ENCODE data around the gene LAMC2. TPM values are rescaled to one million over a fixed set of nuclear protein-coding genes. Genes with fewer than 3 reads are reported as not detected.

LAMC2 gene
- total and polyA plus RNA-seq, 9 donors = 0.47 to 33.7 (median 2.9) TPM

DNA sequence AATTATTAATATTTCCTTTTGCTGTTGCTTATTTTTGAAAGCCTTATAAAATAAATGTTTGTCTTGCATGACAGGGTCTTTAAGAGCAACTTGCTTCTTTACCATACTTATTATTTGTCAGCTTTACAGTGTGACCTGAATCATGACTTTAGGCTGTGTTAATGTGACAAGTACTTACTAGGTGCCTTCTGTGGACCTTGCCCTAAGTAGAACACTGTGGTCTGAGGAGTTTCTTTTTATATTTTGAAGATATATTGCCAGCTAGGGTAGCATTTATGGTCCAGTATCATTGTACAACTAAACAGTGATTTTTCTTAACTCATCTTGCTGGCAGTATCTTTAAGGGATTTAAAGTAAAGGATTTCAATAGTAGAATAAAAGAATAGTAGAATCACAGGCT, 45.4 kb upstream of the LAMC2 start:
- intact Hi-C loops (cut with DNase I) = no loop called here
- TF ChIP-seq, protein P1, sequence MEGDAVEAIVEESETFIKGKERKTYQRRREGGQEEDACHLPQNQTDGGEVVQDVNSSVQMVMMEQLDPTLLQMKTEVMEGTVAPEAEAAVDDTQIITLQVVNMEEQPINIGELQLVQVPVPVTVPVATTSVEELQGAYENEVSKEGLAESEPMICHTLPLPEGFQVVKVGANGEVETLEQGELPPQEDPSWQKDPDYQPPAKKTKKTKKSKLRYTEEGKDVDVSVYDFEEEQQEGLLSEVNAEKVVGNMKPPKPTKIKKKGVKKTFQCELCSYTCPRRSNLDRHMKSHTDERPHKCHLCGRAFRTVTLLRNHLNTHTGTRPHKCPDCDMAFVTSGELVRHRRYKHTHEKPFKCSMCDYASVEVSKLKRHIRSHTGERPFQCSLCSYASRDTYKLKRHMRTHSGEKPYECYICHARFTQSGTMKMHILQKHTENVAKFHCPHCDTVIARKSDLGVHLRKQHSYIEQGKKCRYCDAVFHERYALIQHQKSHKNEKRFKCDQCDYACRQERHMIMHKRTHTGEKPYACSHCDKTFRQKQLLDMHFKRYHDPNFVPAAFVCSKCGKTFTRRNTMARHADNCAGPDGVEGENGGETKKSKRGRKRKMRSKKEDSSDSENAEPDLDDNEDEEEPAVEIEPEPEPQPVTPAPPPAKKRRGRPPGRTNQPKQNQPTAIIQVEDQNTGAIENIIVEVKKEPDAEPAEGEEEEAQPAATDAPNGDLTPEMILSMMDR (IDR thresholded peaks at IDR 0.05) = no peak
- TF ChIP-seq EP300 (IDR thresholded peaks at IDR 0.05) (no peak), POLR2A (IDR thresholded peaks at IDR 0.05) (no peak)
- Histone ChIP-seq H3K27me3 (no peaks in the 10 kb centered on the region), H3K36me3 (no peaks in the 10 kb centered on the region), H3K4me1 (ENCODE audit: insufficient read depth) (peaks cover 3% of the 10 kb centered on the region), H3K4me3 (no peak overlapping the region), H3K27ac (no peak overlapping the region), H3K9me3 (no peaks in the 10 kb centered on the region)
- DNase-seq = no peak

DNA sequence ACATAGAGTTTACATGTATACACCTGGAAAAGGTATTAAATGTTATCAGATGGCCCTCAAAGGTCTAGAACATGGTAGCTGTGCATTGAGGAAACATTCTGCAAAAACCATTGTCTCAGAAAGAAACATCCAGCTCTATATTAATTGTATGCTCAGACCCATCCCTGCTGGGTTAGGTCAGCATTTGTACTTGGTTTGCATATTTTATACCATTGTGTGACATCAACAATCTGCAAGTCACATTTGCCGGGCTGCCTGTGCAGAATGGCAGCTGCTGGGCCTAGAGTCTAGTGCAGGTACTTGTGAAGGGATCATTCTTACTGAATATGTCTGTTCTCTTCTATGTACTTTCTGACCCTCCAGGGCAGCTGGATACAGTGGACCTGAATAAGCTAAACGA, 43.9 kb upstream of the LAMC2 start:
- WGBS, 3 donors = 39 to 60% (median 42%) methylated on average over 2 of the region's 2 CpGs
- Histone ChIP-seq H3K4me3 (no peak overlapping the region), H3K27ac (no peak overlapping the region), H3K36me3 (no peaks in the 10 kb centered on the region), H3K27me3 (no peaks in the 10 kb centered on the region), H3K9me3 (no peaks in the 10 kb centered on the region), H3K4me1 (ENCODE audit: insufficient read depth) (peaks cover 3% of the 10 kb centered on the region)
- DNase-seq = no peak
- intact Hi-C loops (cut with DNase I) = no loop called here
- TF ChIP-seq EP300 (IDR thresholded peaks at IDR 0.05) = no peak
- no peak for TF ChIP-seq POLR2A (IDR thresholded peaks at IDR 0.05)
- TF ChIP-seq, protein P1 (IDR thresholded peaks at IDR 0.05) = no peak

DNA sequence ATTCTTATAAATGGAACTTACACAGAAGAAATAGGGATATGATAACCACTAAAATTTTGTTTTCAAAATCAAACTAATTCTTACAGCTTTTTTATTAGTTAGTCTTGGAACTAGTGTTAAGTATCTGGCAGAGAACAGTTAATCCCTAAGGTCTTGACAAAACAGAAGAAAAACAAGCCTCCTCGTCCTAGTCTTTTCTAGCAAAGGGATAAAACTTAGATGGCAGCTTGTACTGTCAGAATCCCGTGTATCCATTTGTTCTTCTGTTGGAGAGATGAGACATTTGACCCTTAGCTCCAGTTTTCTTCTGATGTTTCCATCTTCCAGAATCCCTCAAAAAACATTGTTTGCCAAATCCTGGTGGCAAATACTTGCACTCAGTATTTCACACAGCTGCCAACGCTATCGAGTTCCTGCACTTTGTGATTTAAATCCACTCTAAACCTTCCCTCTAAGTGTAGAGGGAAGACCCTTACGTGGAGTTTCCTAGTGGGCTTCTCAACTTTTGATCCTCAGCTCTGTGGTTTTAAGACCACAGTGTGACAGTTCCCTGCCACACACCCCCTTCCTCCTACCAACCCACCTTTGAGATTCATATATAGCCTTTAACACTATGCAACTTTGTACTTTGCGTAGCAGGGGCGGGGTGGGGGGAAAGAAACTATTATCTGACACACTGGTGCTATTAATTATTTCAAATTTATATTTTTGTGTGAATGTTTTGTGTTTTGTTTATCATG, 42.3 kb upstream of the LAMC2 start:
- peaks cover 6% of the 10 kb centered on the region for H3K4me1 ChIP-seq (ENCODE audit: insufficient read depth)

DNA sequence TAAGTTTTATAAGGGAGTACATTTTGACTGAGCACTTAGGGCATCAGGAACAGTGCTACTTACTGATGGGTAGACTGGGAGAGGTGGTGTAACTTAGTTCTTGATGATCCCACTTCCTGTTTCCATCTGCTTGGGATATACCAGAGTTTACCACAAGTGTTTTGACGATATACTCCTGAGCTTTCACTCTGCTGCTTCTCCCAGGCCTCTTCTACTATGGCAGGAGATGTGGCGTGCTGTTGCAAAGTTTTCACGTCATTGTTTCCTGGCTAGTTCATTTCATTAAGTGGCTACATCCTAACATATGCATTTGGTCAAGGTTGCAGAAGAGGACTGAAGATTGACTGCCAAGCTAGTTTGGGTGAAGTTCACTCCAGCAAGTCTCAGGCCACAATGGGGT, 41.3 kb upstream of the LAMC2 start:
- DNase-seq = no peak
- WGBS, 3 donors = 71 to 82% (median 78%) methylated on average over 3 of the region's 3 CpGs
- no peak for TF ChIP-seq POLR2A (IDR thresholded peaks at IDR 0.05)
- TF ChIP-seq, protein P1 (IDR thresholded peaks at IDR 0.05) = no peak
- TF ChIP-seq EP300 (IDR thresholded peaks at IDR 0.05) = no peak
- H3K9me3 ChIP-seq = no peaks in the 10 kb centered on the region
- no peaks in the 10 kb centered on the region for H3K27me3 ChIP-seq
- H3K4me3 ChIP-seq = no peak overlapping the region
- H3K36me3 ChIP-seq = no peaks in the 10 kb centered on the region
- intact Hi-C loops (cut with DNase I) = no loop called here
- peaks cover 4% of the 10 kb centered on the region for H3K4me1 ChIP-seq (ENCODE audit: insufficient read depth)
- no peak overlapping the region for H3K27ac ChIP-seq

More for the DNA sequence above, 42.3 kb upstream of the LAMC2 start:
- TF ChIP-seq, protein P1 (IDR thresholded peaks at IDR 0.05) = no peak
- no peak for TF ChIP-seq EP300 (IDR thresholded peaks at IDR 0.05)
- no peak for TF ChIP-seq POLR2A (IDR thresholded peaks at IDR 0.05)
- Histone ChIP-seq H3K9me3 (no peaks in the 10 kb centered on the region), H3K27me3 (no peaks in the 10 kb centered on the region), H3K36me3 (no peaks in the 10 kb centered on the region), H3K4me3 (no peak overlapping the region), H3K27ac (no peak overlapping the region)
- DNase-seq = no peak
- 77 to 84% (median 78%) methylated on average over 7 of the region's 7 CpGs for WGBS, 3 donors
- intact Hi-C loops (cut with DNase I) = no loop called here

Measured in ovary (tissue), 9 donors.